Loucy (cell line): ENCODE data around the gene ORC3.
"Not testable (repeated sequence)": the region's sequence is repeated elsewhere in the genome, so short reads cannot be mapped to it uniquely, and the experiment has no call there.

Experiments used
- H2AFZ ChIP-seq: fragments of 200-600 bp; sonication (generic); 2 replicates; pipeline ENCODE4 v1.6.0; 2016; ENCODE audit warnings: antibody characterized with exemption, mild to moderate bottlenecking, low read length, moderate library complexity
- H3F3A ChIP-seq: fragments of 200-600 bp; 2 replicates; pipeline ENCODE4 v1.6.0; 2016; ENCODE audit warnings: antibody characterized with exemption, low read depth, mild to moderate bottlenecking
- H3K27me3 ChIP-seq: fragments of 200-600 bp; sonication (generic); 2 replicates; pipeline ENCODE4 v1.6.1; 2014; ENCODE audit warnings: low read length, mild to moderate bottlenecking; ENCODE audit not compliant: insufficient read depth, poor library complexity, severe bottlenecking
- H3K36me3 ChIP-seq: fragments of 200-600 bp; sonication (generic); 2 replicates; pipeline ENCODE4 v1.6.1; 2016; ENCODE audit warnings: low read length; ENCODE audit not compliant: insufficient read depth
- H3K4me1 ChIP-seq: fragments of 200-600 bp; sonication (generic); 2 replicates; pipeline ENCODE4 v1.5.1; 2014; ENCODE audit warnings: low read length, mild to moderate bottlenecking; ENCODE audit not compliant: insufficient read depth, poor library complexity, severe bottlenecking
- H3K4me2 ChIP-seq: fragments of 200-600 bp; sonication (generic); 2 replicates; pipeline ENCODE4 v1.6.0; 2014; ENCODE audit warnings: antibody characterized with exemption, low read length, low read depth, mild to moderate bottlenecking; ENCODE audit not compliant: poor library complexity, severe bottlenecking
- H3K4me3 ChIP-seq: fragments of 200-600 bp; sonication (generic); 2 replicates; pipeline ENCODE4 v1.5.1; 2014; ENCODE audit warnings: low read length, mild to moderate bottlenecking, mixed read lengths; ENCODE audit not compliant: poor library complexity, severe bottlenecking
- H3K79me2 ChIP-seq: fragments of 200-600 bp; sonication (generic); 2 replicates; pipeline ENCODE4 v1.6.1; 2014; ENCODE audit warnings: low read length; ENCODE audit not compliant: insufficient read depth
- H3K9ac ChIP-seq: fragments of 200-600 bp; sonication (generic); 2 replicates; pipeline ENCODE4 v1.6.0; 2014; ENCODE audit warnings: mild to moderate bottlenecking, low read depth, low read length, moderate library complexity; ENCODE audit not compliant: poor library complexity, severe bottlenecking
- H3K9me2 ChIP-seq: fragments of 200-600 bp; sonication (generic); replicated peaks from 2 replicates; pipeline ENCODE4 v1.6.1; 2016; ENCODE audit warnings: low read depth, low read length, mixed read lengths
- H3K9me3 ChIP-seq: fragments of 200-600 bp; sonication (generic); 2 replicates; pipeline ENCODE4 v1.6.1; 2014; ENCODE audit warnings: mild to moderate bottlenecking, antibody characterized with exemption, low read length, low read depth; ENCODE audit not compliant: insufficient read depth
- H4K20me1 ChIP-seq: fragments of 200-600 bp; sonication (generic); 2 replicates; pipeline ENCODE4 v1.6.0; 2014; ENCODE audit warnings: antibody characterized with exemption, low read length, mild to moderate bottlenecking; ENCODE audit not compliant: insufficient read depth, poor library complexity, severe bottlenecking
- EZH2phosphoT487 ChIP-seq: fragments of 200-600 bp; IDR thresholded peaks from 2 replicates; pipeline ENCODE4 v1.6.1; 2018; ENCODE audit warnings: antibody characterized with exemption, mild to moderate bottlenecking, moderate library complexity, borderline replicate concordance
- TF ChIP-seq, protein P1 (sequence below): fragments of 200-600 bp; sonication (generic); conservative IDR thresholded peaks from 2 replicates; pipeline ENCODE4 v1.5.1; 2014; ENCODE audit warnings: mild to moderate bottlenecking, antibody characterized with exemption, low read length

ORC3 gene

DNA sequence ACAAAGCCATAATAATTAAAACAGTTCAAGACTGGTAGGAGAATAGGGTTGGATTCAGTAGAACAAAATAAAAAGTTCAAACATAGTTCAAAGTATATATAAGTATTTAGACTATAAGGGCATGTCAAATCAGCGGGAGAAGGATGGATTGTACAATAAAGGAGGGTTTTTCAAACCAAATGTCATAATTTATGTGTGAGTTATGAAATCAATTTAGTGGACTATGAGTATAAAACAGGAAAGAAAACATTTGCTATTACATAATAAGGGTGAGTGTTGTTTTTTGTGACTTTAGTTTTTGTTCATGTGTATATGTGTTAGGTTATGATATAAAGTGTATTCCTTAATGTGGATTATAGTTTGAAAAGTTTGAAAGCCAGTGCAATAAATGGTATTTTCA lies 10.6 kb downstream of the ORC3 start:
- Histone ChIP-seq H3K9ac (no peak overlapping the region), H3K9me3 (no peaks in the 10 kb centered on the region), H3F3A (no peaks in the 10 kb centered on the region), H3K9me2 (no peaks in the 10 kb centered on the region), H3K36me3 (peaks cover 1% of the 10 kb centered on the region; the same call in 1 of the 2 replicates), H3K27me3 (no peaks in the 10 kb centered on the region), H2AFZ (no peak overlapping the region), H3K79me2 (no peaks in the 10 kb centered on the region), H4K20me1 (no peaks in the 10 kb centered on the region), H3K4me2 (no peak overlapping the region), H3K4me1 (no peaks in the 10 kb centered on the region), H3K4me3 (no peak overlapping the region)
- TF ChIP-seq, protein P1, sequence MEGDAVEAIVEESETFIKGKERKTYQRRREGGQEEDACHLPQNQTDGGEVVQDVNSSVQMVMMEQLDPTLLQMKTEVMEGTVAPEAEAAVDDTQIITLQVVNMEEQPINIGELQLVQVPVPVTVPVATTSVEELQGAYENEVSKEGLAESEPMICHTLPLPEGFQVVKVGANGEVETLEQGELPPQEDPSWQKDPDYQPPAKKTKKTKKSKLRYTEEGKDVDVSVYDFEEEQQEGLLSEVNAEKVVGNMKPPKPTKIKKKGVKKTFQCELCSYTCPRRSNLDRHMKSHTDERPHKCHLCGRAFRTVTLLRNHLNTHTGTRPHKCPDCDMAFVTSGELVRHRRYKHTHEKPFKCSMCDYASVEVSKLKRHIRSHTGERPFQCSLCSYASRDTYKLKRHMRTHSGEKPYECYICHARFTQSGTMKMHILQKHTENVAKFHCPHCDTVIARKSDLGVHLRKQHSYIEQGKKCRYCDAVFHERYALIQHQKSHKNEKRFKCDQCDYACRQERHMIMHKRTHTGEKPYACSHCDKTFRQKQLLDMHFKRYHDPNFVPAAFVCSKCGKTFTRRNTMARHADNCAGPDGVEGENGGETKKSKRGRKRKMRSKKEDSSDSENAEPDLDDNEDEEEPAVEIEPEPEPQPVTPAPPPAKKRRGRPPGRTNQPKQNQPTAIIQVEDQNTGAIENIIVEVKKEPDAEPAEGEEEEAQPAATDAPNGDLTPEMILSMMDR = no peak
- no peak for TF ChIP-seq EZH2phosphoT487

DNA sequence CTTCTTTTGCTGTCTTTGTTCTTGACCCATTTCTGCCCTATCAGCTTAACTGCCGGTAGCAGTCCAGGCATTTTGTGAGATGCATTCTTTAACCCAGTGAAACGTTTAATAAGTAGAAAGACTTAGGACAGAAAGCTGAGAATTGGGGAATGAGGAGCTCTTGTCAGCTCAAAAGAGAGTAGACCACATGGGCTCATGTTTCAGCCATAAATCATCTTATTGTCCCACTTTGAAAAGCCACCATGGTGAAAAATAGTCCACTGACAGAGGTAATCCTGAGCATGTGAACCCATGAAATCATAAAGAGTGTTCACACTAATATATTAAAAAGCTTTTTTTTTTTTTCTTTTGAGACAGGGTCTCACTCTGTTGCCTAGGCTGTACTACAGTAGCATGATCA lies 16.3 kb downstream of the ORC3 start:
- TF ChIP-seq EZH2phosphoT487 = no peak
- TF ChIP-seq, protein P1 = no peak
- Histone ChIP-seq H2AFZ (no peak overlapping the region), H3K9ac (no peak overlapping the region), H3K9me3 (no peaks in the 10 kb centered on the region), H3K4me1 (no peaks in the 10 kb centered on the region), H3F3A (no peaks in the 10 kb centered on the region), H3K79me2 (no peaks in the 10 kb centered on the region), H3K36me3 (no peaks in the 10 kb centered on the region), H4K20me1 (no peaks in the 10 kb centered on the region), H3K9me2 (no peaks in the 10 kb centered on the region), H3K27me3 (no peaks in the 10 kb centered on the region), H3K4me3 (no peak overlapping the region), H3K4me2 (no peak overlapping the region)

DNA sequence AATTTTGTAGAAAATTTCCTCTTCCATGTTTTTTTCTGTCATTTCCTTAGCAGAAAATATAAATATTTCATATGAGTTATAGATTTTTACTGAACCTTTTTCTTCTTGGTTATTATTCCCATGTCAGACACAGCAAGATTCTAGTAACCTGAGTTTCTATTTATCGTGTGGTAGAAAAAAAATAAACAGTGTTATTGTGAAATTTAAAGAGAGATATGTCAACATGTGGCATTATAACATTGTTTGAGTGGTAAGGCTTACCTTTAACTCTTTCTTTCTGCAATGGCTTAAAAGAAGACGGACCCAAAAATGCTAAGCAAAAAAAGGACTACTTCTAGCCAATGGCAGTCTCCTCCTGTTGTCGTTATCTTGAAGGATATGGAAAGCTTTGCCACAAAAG lies 18.9 kb downstream of the ORC3 start:
- Histone ChIP-seq H3K4me2 (no peak overlapping the region), H3K27me3 (no peaks in the 10 kb centered on the region), H2AFZ (no peak overlapping the region), H3K9me3 (no peaks in the 10 kb centered on the region), H3K79me2 (no peaks in the 10 kb centered on the region), H3K9me2 (no peaks in the 10 kb centered on the region), H3K9ac (no peak overlapping the region), H4K20me1 (no peaks in the 10 kb centered on the region), H3F3A (no peaks in the 10 kb centered on the region), H3K4me3 (no peak overlapping the region), H3K4me1 (no peaks in the 10 kb centered on the region), H3K36me3 (peaks cover 6% of the 10 kb centered on the region; the same call in 1 of the 2 replicates)
- TF ChIP-seq, protein P1 = no peak
- no peak for TF ChIP-seq EZH2phosphoT487

DNA sequence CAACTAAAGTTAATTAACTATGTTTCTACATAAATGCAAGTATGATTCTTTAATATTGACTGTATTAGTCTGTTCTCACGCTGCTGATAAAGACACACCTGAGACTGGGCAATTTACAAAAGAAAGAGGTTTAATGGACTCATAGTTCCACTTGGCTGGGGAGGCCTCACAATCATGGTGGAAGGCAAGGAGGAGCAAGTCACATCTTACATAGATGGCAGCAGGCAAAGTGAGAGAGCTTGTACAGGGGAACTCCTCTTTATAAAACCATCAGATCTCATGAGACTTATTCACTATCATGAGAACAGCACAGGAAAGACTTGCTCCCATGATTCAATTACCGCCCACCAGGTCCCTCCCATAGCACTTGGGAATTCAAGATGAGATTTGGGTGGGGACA lies 23.1 kb downstream of the ORC3 start:
- H3K4me1 ChIP-seq, H3K4me2 ChIP-seq, H3F3A ChIP-seq, H3K79me2 ChIP-seq, H3K9me2 ChIP-seq, H3K9ac ChIP-seq, H3K9me3 ChIP-seq, H3K4me3 ChIP-seq, H3K27me3 ChIP-seq, H3K36me3 ChIP-seq, H4K20me1 ChIP-seq, H2AFZ ChIP-seq: not testable (repeated sequence)
